Osteoblast (primary cell): ENCODE measurements around the gene PTPRT. TPM values are rescaled to one million over a fixed set of nuclear protein-coding genes. Genes with fewer than 3 reads are reported as not detected.
"Not testable (repeated sequence)": the region's sequence is repeated elsewhere in the genome, so short reads cannot be mapped to it uniquely, and the experiment has no call there.

Experiments used
- DNase-seq: peaks from one replicate; pipeline ENCODE4 v3.0.0; 2011; ENCODE audit warnings: low spot score, mixed read lengths; ENCODE audit not compliant: insufficient read length; ENCODE audit errors: missing footprints
- H2AFZ ChIP-seq: 2 replicates; pipeline ENCODE4 v1.6.0; 2011; ENCODE audit warnings: mild to moderate bottlenecking, low read length
- H3K27ac ChIP-seq: 2 replicates; pipeline ENCODE4 v1.5.1; 2011; ENCODE audit warnings: mild to moderate bottlenecking, low read depth, low read length, moderate library complexity
- H3K27me3 ChIP-seq: 2 replicates; pipeline ENCODE4 v1.6.0; 2012; ENCODE audit warnings: mild to moderate bottlenecking, control low read depth, inconsistent platforms, low read length, moderate library complexity; ENCODE audit not compliant: insufficient read depth
- H3K36me3 ChIP-seq: 2 replicates; pipeline ENCODE4 v1.5.1; 2011; ENCODE audit warnings: mild to moderate bottlenecking, low read length, control low read depth, moderate library complexity; ENCODE audit not compliant: insufficient read depth
- H3K4me1 ChIP-seq: 2 replicates; pipeline ENCODE4 v1.5.1; 2011; ENCODE audit warnings: mild to moderate bottlenecking, low read length, control low read depth, moderate library complexity; ENCODE audit not compliant: insufficient read depth
- H3K4me2 ChIP-seq: 2 replicates; pipeline ENCODE4 v1.6.0; 2011; ENCODE audit warnings: mild to moderate bottlenecking, low read length; ENCODE audit not compliant: insufficient read depth
- H3K4me3 ChIP-seq: fragments of 200-600 bp; sonication (generic); 3 replicates; pipeline ENCODE4 v1.5.1; 2012; ENCODE audit warnings: mild to moderate bottlenecking, low read length, inconsistent platforms; ENCODE audit not compliant: insufficient read depth
- H3K79me2 ChIP-seq: 2 replicates; pipeline ENCODE4 v1.6.0; 2012; ENCODE audit warnings: mild to moderate bottlenecking, low read length, control low read depth, inconsistent platforms; ENCODE audit not compliant: insufficient read depth
- H3K9me3 ChIP-seq: 2 replicates; pipeline ENCODE4 v1.5.1; 2011; ENCODE audit warnings: low read depth, low read length, control low read depth
- H4K20me1 ChIP-seq: 2 replicates; pipeline ENCODE4 v1.6.0; 2012; ENCODE audit warnings: mild to moderate bottlenecking, low read length, control low read depth; ENCODE audit not compliant: insufficient read depth
- total RNA-seq: library from RNA; depleted of rRNA; stranded (reverse); fragments of >200 nt; gene quantifications from 2 replicates; pipeline ENCODE4 v1.2.3, GENCODE V29; 2012
- TF ChIP-seq, protein P1 (sequence below): IDR thresholded peaks from 2 replicates; pipeline ENCODE4 v1.5.1; 2011; ENCODE audit warnings: mild to moderate bottlenecking, low read depth, low read length, moderate library complexity; ENCODE audit errors: extremely low read depth

Gene PTPRT
- total RNA-seq, 1 donor: not detected

DNA sequence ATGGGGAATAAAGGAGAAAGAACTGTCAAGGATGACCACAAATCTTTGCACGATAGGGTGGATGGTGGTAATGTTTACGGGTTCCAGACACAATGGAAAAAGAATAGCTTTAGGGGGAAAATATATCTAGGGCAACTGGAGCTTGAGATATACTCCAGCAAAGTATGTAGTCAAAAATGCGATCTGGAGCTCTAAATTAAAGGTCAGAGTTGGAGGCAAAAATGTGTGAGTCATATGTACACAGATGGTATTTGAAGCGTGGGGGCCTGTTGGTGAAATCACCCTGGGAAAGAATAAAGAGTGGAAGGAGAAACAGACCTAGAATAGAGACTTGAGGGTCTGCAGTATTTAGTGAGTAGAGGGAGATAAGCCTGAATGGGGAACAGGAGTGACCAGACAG, 937.6 kb downstream of the PTPRT start:
- Histone ChIP-seq H3K9me3 (peaks cover 6% of the 10 kb centered on the region), H3K36me3 (no peaks in the 10 kb centered on the region), H3K27me3 (no peaks in the 10 kb centered on the region), H4K20me1 (no peaks in the 10 kb centered on the region), H2AFZ (no peak overlapping the region), H3K4me3 (no peak overlapping the region), H3K4me1 (no peaks in the 10 kb centered on the region), H3K4me2 (no peak overlapping the region), H3K79me2 (no peaks in the 10 kb centered on the region), H3K27ac (no peak overlapping the region)
- TF ChIP-seq, protein P1, sequence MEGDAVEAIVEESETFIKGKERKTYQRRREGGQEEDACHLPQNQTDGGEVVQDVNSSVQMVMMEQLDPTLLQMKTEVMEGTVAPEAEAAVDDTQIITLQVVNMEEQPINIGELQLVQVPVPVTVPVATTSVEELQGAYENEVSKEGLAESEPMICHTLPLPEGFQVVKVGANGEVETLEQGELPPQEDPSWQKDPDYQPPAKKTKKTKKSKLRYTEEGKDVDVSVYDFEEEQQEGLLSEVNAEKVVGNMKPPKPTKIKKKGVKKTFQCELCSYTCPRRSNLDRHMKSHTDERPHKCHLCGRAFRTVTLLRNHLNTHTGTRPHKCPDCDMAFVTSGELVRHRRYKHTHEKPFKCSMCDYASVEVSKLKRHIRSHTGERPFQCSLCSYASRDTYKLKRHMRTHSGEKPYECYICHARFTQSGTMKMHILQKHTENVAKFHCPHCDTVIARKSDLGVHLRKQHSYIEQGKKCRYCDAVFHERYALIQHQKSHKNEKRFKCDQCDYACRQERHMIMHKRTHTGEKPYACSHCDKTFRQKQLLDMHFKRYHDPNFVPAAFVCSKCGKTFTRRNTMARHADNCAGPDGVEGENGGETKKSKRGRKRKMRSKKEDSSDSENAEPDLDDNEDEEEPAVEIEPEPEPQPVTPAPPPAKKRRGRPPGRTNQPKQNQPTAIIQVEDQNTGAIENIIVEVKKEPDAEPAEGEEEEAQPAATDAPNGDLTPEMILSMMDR: no peak
- no peak for DNase-seq

DNA sequence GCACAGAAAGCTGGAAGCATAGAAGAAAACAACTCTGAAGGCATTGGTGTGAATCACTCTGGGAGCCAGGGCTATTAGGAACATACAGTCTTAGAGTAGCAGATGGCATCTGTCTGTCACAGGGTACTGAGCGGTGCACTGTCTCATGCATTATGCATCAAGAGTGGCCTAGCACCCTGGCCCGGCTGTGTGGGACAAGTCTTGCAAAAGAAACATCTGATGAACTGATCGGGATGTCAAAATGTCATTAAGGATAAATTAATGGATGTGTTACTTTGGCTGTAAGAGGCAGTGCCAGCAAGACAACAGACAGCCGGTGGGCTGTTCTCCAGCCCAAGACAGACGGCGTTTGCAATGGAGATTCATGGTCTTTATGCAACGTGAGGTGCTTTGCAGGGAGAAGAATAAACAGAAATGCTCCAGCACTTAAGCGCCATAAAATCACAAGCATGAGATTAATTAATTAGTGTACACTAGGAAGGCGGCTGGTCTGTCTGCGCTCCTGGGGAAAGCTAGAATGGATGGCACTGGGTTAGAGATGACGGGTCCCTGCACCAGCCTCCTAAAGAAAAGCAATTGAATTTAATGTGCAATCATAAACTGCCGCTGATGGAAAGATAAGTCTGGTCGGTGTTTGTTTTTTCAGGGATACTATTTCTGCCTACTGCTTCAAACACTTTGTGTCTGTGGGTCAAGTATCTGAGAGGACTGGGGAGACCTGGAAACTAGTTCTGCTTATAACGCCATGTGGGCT, 970.9 kb downstream of the PTPRT start:
- no peaks in the 10 kb centered on the region for H3K4me1 ChIP-seq
- H3K4me3 ChIP-seq: no peak overlapping the region
- no peaks in the 10 kb centered on the region for H3K36me3 ChIP-seq
- DNase-seq: no peak
- no peak overlapping the region for H3K4me2 ChIP-seq
- TF ChIP-seq, protein P1: no peak
- no peak overlapping the region for H2AFZ ChIP-seq
- H3K9me3 ChIP-seq: peaks cover 3% of the 10 kb centered on the region
- no peak overlapping the region for H3K27ac ChIP-seq
- no peaks in the 10 kb centered on the region for H3K79me2 ChIP-seq
- H4K20me1 ChIP-seq: no peaks in the 10 kb centered on the region
- no peaks in the 10 kb centered on the region for H3K27me3 ChIP-seq

- TF ChIP-seq, protein P1: no peak
- no peak overlapping the region for H2AFZ ChIP-seq
- no peaks in the 10 kb centered on the region for H4K20me1 ChIP-seq
- no peak overlapping the region for H3K27ac ChIP-seq
- H3K79me2 ChIP-seq: no peaks in the 10 kb centered on the region
- no peaks in the 10 kb centered on the region for H3K4me1 ChIP-seq
- peaks cover 5% of the 10 kb centered on the region for H3K9me3 ChIP-seq
- H3K36me3 ChIP-seq: no peaks in the 10 kb centered on the region
- H3K4me3 ChIP-seq: no peak overlapping the region
- no peaks in the 10 kb centered on the region for H3K27me3 ChIP-seq
- no peak overlapping the region for H3K4me2 ChIP-seq
- no peak for DNase-seq
These were observed 975.6 kb downstream of the PTPRT start for GRCh38 chr20:42214074-42214473.

DNA sequence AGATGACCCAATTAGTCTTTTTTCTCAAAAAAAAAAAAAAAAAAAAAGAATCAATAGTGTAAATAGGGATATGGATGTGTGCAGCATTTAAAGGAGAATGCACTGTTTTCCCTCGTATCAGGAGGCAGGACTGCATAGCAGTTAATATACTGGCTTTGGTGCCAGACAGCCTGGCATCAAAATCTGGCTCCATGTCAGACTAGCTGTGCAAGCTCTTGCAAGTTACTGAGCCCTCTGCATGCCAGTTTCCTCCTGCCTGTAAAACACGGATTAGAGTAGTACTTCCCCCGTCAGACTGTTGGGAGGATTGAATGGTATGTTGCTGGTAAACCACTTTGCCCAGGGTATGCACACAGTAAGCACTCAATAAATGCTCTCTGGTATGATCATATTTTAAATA, 977.3 kb downstream of the PTPRT start:
- no peak overlapping the region for H3K4me3 ChIP-seq
- no peaks in the 10 kb centered on the region for H3K36me3 ChIP-seq
- H3K4me2 ChIP-seq: no peak overlapping the region
- no peak for DNase-seq
- H3K79me2 ChIP-seq: no peaks in the 10 kb centered on the region
- H3K4me1 ChIP-seq: no peaks in the 10 kb centered on the region
- no peak overlapping the region for H2AFZ ChIP-seq
- no peaks in the 10 kb centered on the region for H3K27me3 ChIP-seq
- TF ChIP-seq, protein P1: no peak
- no peaks in the 10 kb centered on the region for H4K20me1 ChIP-seq
- peaks cover 5% of the 10 kb centered on the region for H3K9me3 ChIP-seq
- no peak overlapping the region for H3K27ac ChIP-seq

GRCh38 chr20:42206557-42206956, 983.1 kb downstream of the PTPRT start:
- H2AFZ ChIP-seq, H3K4me3 ChIP-seq, H3K36me3 ChIP-seq, DNase-seq, H4K20me1 ChIP-seq, H3K27me3 ChIP-seq, H3K4me1 ChIP-seq, H3K27ac ChIP-seq, H3K79me2 ChIP-seq, H3K9me3 ChIP-seq, H3K4me2 ChIP-seq: not testable (repeated sequence)
